Panc1 (cell line): ENCODE measurements around the gene TOP3A. TPM values are rescaled to one million over a fixed set of nuclear protein-coding genes. Genes with fewer than 3 reads are reported as not detected.

ENCODE experiments used
- ATAC-seq: fragments of 200-7000 bp; cut with Tn5 transposase; 2 replicates; pipeline ENCODE4 v1.9.1; 2020; ENCODE audit warnings: mild to moderate bottlenecking, moderate library complexity
- BruUV-seq: library from RNA; stranded (reverse); fragments of 400-500 nt; replicated peaks from 2 replicates; lab custom pipeline; 2021; lab: Mats Ljungman, UMichigan
- CTCF ChIA-PET: fragments of 300-600 bp; sonication (Branson Sonifier 250); formaldehyde crosslinking; loops from one replicate; lab custom pipeline; 2022; ENCODE audit warnings: antibody characterized with exemption; lab: Charles Lee
- POLR2A ChIA-PET: fragments of 300-600 bp; sonication (Branson Sonifier 250); formaldehyde crosslinking; loops from one replicate; lab custom pipeline; 2022; ENCODE audit warnings: antibody characterized with exemption; lab: Charles Lee
- DNase-seq: peaks from one replicate; pipeline ENCODE4 v3.0.0-alpha.2; 2010; ENCODE audit warnings: low read depth, low spot score
- H3K27ac ChIP-seq: 2 replicates; pipeline ENCODE4 v1.5.1; 2011; ENCODE audit warnings: mild to moderate bottlenecking, low read length, inconsistent platforms
- H3K27me3 ChIP-seq: fragments of 200-500 bp; sonication (Bioruptor generic); 2 replicates; pipeline ENCODE4 v1.6.0; 2014; ENCODE audit warnings: low read length, inconsistent platforms; ENCODE audit not compliant: control insufficient read depth, insufficient read depth
- H3K36me3 ChIP-seq: fragments of 200-500 bp; sonication (Bioruptor generic); 2 replicates; pipeline ENCODE4 v1.5.1; 2014; ENCODE audit warnings: inconsistent platforms, mild to moderate bottlenecking, low read length, moderate library complexity; ENCODE audit not compliant: control insufficient read depth, insufficient read depth
- H3K4me1 ChIP-seq: 2 replicates; pipeline ENCODE4 v1.5.1; 2011; ENCODE audit warnings: inconsistent platforms, mild to moderate bottlenecking, low read length, moderate library complexity; ENCODE audit not compliant: control insufficient read depth, insufficient read depth
- H3K4me3 ChIP-seq, 2 experiments: 2 replicates each; pipeline ENCODE4 v1.5.1; 2011 to 2012; ENCODE audit warnings: low read depth in 2 of 2, low read length in 2 of 2, mild to moderate bottlenecking in 2 of 2, inconsistent platforms in 1 of 2, moderate library complexity in 1 of 2
- H3K9me3 ChIP-seq: fragments of 200-500 bp; sonication (Bioruptor generic); 2 replicates; pipeline ENCODE4 v1.5.1; 2014; ENCODE audit warnings: low read depth, mild to moderate bottlenecking, inconsistent platforms, low read length, moderate library complexity; ENCODE audit not compliant: control insufficient read depth, insufficient read depth
- CTCF ChIP-seq: fragments of 450-650 bp; IDR thresholded peaks from 2 replicates; pipeline ENCODE4 v1.5.1; 2017; ENCODE audit warnings: mild to moderate bottlenecking
- POLR2AphosphoS5 ChIP-seq: IDR thresholded peaks from 2 replicates; pipeline ENCODE4 v1.6.1; 2012; ENCODE audit warnings: mild to moderate bottlenecking, low read depth, low read length, moderate library complexity
- REST ChIP-seq, 2 experiments: IDR thresholded peaks; 2 replicates each; pipeline ENCODE4 v1.6.1; 2011 to 2012; ENCODE audit warnings: low read depth in 2 of 2, control low read depth in 1 of 2, low read length in 1 of 2, mild to moderate bottlenecking in 1 of 2, moderate library complexity in 1 of 2; ENCODE audit not compliant: insufficient read depth in 1 of 2
- SIN3A ChIP-seq: IDR thresholded peaks from 2 replicates; pipeline ENCODE4 v1.6.1; 2012; ENCODE audit warnings: low read depth, mild to moderate bottlenecking, low read length, moderate library complexity, borderline replicate concordance; ENCODE audit not compliant: insufficient read depth
- TCF7L2 ChIP-seq: IDR thresholded peaks from 2 replicates; pipeline ENCODE4 v1.6.1; 2011; ENCODE audit warnings: mild to moderate bottlenecking, low read depth, low read length, inconsistent platforms
- in situ Hi-C: cut with HindIII; loops from 2 replicates; pipeline ENCODE4 v1.10.0; 2016; ENCODE audit warnings: low sequenced_read_pairs, low pct_unique_long_range_greater_than_20kb
- intact Hi-C: fragments of 100-400 bp; cut with micrococcal nuclease; formaldehyde crosslinking; loops from one replicate; pipeline ENCODE4 v1.10.0; 2022; ENCODE audit not compliant: unreplicated experiment
- total RNA-seq: library from RNA; stranded (reverse); gene quantifications from one replicate; pipeline ENCODE4 v1.2.1, GENCODE V29; 2021; ENCODE audit not compliant: unreplicated experiment

The TOP3A gene
- total RNA-seq, 1 experiment from 2014 or later: 49.3 TPM

- Histone ChIP-seq H3K36me3 (no peaks in the 10 kb centered on the region), H3K4me3 (no peak overlapping the region), H3K4me1 (peaks cover 2% of the 10 kb centered on the region; the same call in 1 of the 2 replicates), H3K27me3 (no peaks in the 10 kb centered on the region), H3K27ac (no peak overlapping the region), H3K9me3 (no peaks in the 10 kb centered on the region)
- in situ Hi-C loops: no loop called here
- TF ChIP-seq REST (IDR thresholded peaks at IDR 0.05; ENCODE audit: insufficient read depth in 1 of 2, low read depth in 2 of 2, low read length in 1 of 2) (no peak), CTCF (no peak), SIN3A (no peak), POLR2AphosphoS5 (no peak), TCF7L2 (no peak)
- intact Hi-C loops: no loop called here
- DNase-seq: no peak
- POLR2A ChIA-PET: no interaction called here
- no peak for ATAC-seq
- CTCF ChIA-PET: no interaction called here
- BruUV-seq: TSS peak; percentile 74
Observed at GRCh38 chr17:18228176-18228682, 86.6 kb downstream of the TOP3A start.

- Histone ChIP-seq H3K4me1 (peaks cover 2% of the 10 kb centered on the region; the same call in 1 of the 2 replicates), H3K9me3 (no peaks in the 10 kb centered on the region), H3K36me3 (no peaks in the 10 kb centered on the region), H3K4me3 (no peak overlapping the region), H3K27ac (no peak overlapping the region), H3K27me3 (no peaks in the 10 kb centered on the region)
- DNase-seq (no peak), ATAC-seq (no peak)
- ChIA-PET POLR2A (no interaction called here), CTCF (no interaction called here)
- BruUV-seq: no TSS peak
- in situ Hi-C loops: no loop called here
- TF ChIP-seq REST (IDR thresholded peaks at IDR 0.05; ENCODE audit: insufficient read depth in 1 of 2, low read depth in 2 of 2, low read length in 1 of 2): no peak
- no peak for TF ChIP-seq SIN3A
- no peak for TF ChIP-seq TCF7L2
- TF ChIP-seq POLR2AphosphoS5: no peak
- no peak for TF ChIP-seq CTCF
- intact Hi-C loops: no loop called here
Observed at GRCh38 chr17:18227635-18228034, 87.2 kb downstream of the TOP3A start.
